ACHN (cell line): ENCODE data around the gene CD53.

Experiments
- DNase-seq: peaks from one replicate; pipeline ENCODE4 v3.0.0-alpha.2; 2015
- in situ Hi-C: cut with HindIII; loops from 2 replicates; pipeline ENCODE4 v1.10.0; 2017; ENCODE audit warnings: low sequenced_read_pairs, low pct_ligation_motif_present, low pct_unique_long_range_greater_than_20kb

Gene CD53

GRCh38 chr1:110874324-110875215 lies 1.6 kb downstream of the CD53 start:
- in situ Hi-C loops = no loop called here
- no peak for DNase-seq

- DNase-seq = no peak
- in situ Hi-C loops = no loop called here
Observed at GRCh38 chr1:110875216-110875731, 2.3 kb downstream of the CD53 start.

- in situ Hi-C loops = no loop called here
- no peak for DNase-seq
Observed at GRCh38 chr1:110876748-110877341, 3.9 kb downstream of the CD53 start.

- DNase-seq = no peak
- in situ Hi-C loops = no loop called here
Observed at GRCh38 chr1:110877364-110877763, 4.4 kb downstream of the CD53 start.

GRCh38 chr1:110877776-110878175 lies 4.8 kb downstream of the CD53 start:
- no peak for DNase-seq
- in situ Hi-C loops = no loop called here

- no peak for DNase-seq
- in situ Hi-C loops = no loop called here
Observed at GRCh38 chr1:110878591-110878990, 5.6 kb downstream of the CD53 start.

GRCh38 chr1:110878993-110879392 lies 6.0 kb downstream of the CD53 start:
- DNase-seq = no peak
- in situ Hi-C loops = no loop called here

GRCh38 chr1:110879758-110880606 lies 7.0 kb downstream of the CD53 start:
- DNase-seq = no peak
- in situ Hi-C loops = no loop called here

GRCh38 chr1:110880708-110881374 lies 7.9 kb downstream of the CD53 start:
- no peak for DNase-seq
- in situ Hi-C loops = no loop called here

- no peak for DNase-seq
- in situ Hi-C loops = no loop called here
Observed at GRCh38 chr1:110888049-110888448, 15.1 kb downstream of the CD53 start.

- DNase-seq = no peak
- in situ Hi-C loops = no loop called here
Observed at GRCh38 chr1:110888641-110889040, 15.7 kb downstream of the CD53 start.

- no peak for DNase-seq
- in situ Hi-C loops = no loop called here
Observed at GRCh38 chr1:110890474-110891196, 17.7 kb downstream of the CD53 start.

GRCh38 chr1:110893908-110894490 lies 21.1 kb downstream of the CD53 start:
- in situ Hi-C loops = no loop called here
- DNase-seq = no peak

- DNase-seq = no peak
- in situ Hi-C loops = no loop called here
Observed at GRCh38 chr1:110896090-110896489, 23.1 kb downstream of the CD53 start.

- in situ Hi-C loops = no loop called here
- DNase-seq = no peak
Observed at GRCh38 chr1:110897681-110898080, 24.7 kb downstream of the CD53 start.

- in situ Hi-C loops = no loop called here
- DNase-seq = no peak
Observed at GRCh38 chr1:110898734-110899457, 25.9 kb downstream of the CD53 start.

GRCh38 chr1:110899458-110899843 lies 26.5 kb downstream of the CD53 start:
- in situ Hi-C loops = no loop called here
- no peak for DNase-seq
